Measurements from ENCODE around the gene KIF15.

GRCh38 chr3:44877333-44877732 lies 115.7 kb downstream of the KIF15 start:
- TF ChIP-seq CTCF (IDR thresholded peaks at IDR 0.05 in 4 of 5, conservative IDR thresholded peaks at IDR 0.05 in 1 of 5) (no peak), POLR2A (IDR thresholded peaks at IDR 0.05) (no peak)

All from gastrocnemius medialis (tissue), 4 donors.